Erythroblast (primary cell): ENCODE measurements around the gene DDIT3.

Experiments
- GATA1 ChIP-seq: IDR thresholded peaks from 2 replicates; pipeline ENCODE4 v1.6.1; 2011; ENCODE audit warnings: low read depth, mild to moderate bottlenecking, control low read depth, low read length, moderate library complexity
- POLR2A ChIP-seq: IDR thresholded peaks from 2 replicates; pipeline ENCODE4 v1.6.1; 2011; ENCODE audit warnings: mild to moderate bottlenecking, low read length

DNA sequence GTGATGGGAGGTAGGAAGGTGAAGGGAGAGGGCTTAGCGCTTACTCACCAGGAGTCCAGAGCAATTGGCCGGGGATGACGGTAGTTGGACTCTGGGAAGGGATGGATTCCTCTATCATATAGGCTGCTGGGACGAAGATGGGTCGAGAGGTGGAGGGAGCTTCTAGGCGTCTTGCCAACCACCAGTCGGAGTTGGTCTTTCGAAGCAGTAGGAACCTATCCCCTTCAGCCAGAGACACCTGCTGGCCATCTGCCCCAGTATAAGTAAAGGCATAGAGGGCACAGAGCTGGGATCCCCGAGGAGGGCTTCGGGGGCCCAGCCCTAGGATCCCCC, 41.3 kb downstream of the DDIT3 start:
- TF ChIP-seq POLR2A (no peak), GATA1 (no peak)
